Measurements from ENCODE around the gene KRT222. TPM values are rescaled to one million over a fixed set of nuclear protein-coding genes. Genes with fewer than 3 reads are reported as not detected.

The KRT222 gene
- total RNA-seq, 6 experiments from 2014 or later: 1.2 to 3.2 (median 1.9) TPM

- Histone ChIP-seq H3K27me3 (no peaks in the 10 kb centered on the region), H3K4me1 (peaks cover 0 to 14% (median 0%) of the 10 kb centered on the region in 4 donors), H3K4me3 (no peak overlapping the region), H3K36me3 (no peaks in the 10 kb centered on the region), H3K27ac (no peak overlapping the region), H3K9me3 (no peaks in the 10 kb centered on the region)
- TF ChIP-seq, protein P1, sequence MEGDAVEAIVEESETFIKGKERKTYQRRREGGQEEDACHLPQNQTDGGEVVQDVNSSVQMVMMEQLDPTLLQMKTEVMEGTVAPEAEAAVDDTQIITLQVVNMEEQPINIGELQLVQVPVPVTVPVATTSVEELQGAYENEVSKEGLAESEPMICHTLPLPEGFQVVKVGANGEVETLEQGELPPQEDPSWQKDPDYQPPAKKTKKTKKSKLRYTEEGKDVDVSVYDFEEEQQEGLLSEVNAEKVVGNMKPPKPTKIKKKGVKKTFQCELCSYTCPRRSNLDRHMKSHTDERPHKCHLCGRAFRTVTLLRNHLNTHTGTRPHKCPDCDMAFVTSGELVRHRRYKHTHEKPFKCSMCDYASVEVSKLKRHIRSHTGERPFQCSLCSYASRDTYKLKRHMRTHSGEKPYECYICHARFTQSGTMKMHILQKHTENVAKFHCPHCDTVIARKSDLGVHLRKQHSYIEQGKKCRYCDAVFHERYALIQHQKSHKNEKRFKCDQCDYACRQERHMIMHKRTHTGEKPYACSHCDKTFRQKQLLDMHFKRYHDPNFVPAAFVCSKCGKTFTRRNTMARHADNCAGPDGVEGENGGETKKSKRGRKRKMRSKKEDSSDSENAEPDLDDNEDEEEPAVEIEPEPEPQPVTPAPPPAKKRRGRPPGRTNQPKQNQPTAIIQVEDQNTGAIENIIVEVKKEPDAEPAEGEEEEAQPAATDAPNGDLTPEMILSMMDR (IDR thresholded peaks at IDR 0.05): no peak
- TF ChIP-seq POLR2A (IDR thresholded peaks at IDR 0.05): no peak
- no peak for ATAC-seq
- no peak for DNase-seq
- 58% methylated on average over 4 of the region's 4 CpGs for WGBS (ENCODE audit: insufficient coverage, low coverage, low lambda C conversion rate, missing lambda C conversion rate)
- intact Hi-C loops (cut with DNase I): no loop called here
Observed at GRCh38 chr17:40678902-40679522, 14.0 kb upstream of the KRT222 start.

DNA sequence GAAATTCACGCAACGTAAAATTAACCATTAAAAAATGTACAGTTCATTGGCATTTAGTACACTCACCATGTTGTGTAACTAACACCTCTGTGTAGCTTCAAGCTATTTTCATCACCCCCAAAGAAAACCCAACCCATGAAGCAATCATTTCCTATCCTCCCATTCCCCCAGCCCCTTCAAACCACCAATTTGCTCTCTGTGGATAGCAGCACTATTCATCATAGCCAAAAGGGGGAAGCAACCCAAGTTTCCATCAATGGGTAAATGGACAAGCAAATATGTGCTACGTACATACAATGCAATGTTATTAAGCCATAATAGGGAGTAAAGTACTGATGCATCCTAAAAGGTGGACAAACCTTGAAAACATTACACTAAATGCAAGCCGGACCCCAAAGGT, 10.9 kb upstream of the KRT222 start:
- ATAC-seq (no peak), DNase-seq (no peak)
- H3K27ac ChIP-seq: no peak overlapping the region

GRCh38 chr17:40672654-40673053, 7.7 kb upstream of the KRT222 start:
- no peak overlapping the region for H3K4me3 ChIP-seq
- no peaks in the 10 kb centered on the region for H3K36me3 ChIP-seq
- DNase-seq (no peak), ATAC-seq (no peak)
- TF ChIP-seq, protein P1 (IDR thresholded peaks at IDR 0.05): no peak
- TF ChIP-seq POLR2A (IDR thresholded peaks at IDR 0.05): no peak
- WGBS (ENCODE audit: insufficient coverage, low coverage, low lambda C conversion rate, missing lambda C conversion rate): 87% methylated on average over 2 of the region's 2 CpGs
- no peak overlapping the region for H3K27ac ChIP-seq
- no peaks in the 10 kb centered on the region for H3K4me1 ChIP-seq
- intact Hi-C loops (cut with DNase I): no loop called here
- no peaks in the 10 kb centered on the region for H3K9me3 ChIP-seq
- H3K27me3 ChIP-seq: no peaks in the 10 kb centered on the region

More for the DNA sequence above, 10.9 kb upstream of the KRT222 start:
- Histone ChIP-seq H3K27me3 (no peaks in the 10 kb centered on the region), H3K9me3 (no peaks in the 10 kb centered on the region), H3K4me3 (no peak overlapping the region), H3K4me1 (peaks cover 0 to 2% (median 0%) of the 10 kb centered on the region in 4 donors), H3K36me3 (no peaks in the 10 kb centered on the region)
- intact Hi-C loops (cut with DNase I): no loop called here
- 80% methylated on average over 4 of the region's 4 CpGs for WGBS (ENCODE audit: insufficient coverage, low coverage, low lambda C conversion rate, missing lambda C conversion rate)
- TF ChIP-seq POLR2A (IDR thresholded peaks at IDR 0.05): no peak
- TF ChIP-seq, protein P1 (IDR thresholded peaks at IDR 0.05): no peak

GRCh38 chr17:40671282-40671681, 6.3 kb upstream of the KRT222 start:
- H3K9me3 ChIP-seq: no peaks in the 10 kb centered on the region
- H3K27me3 ChIP-seq: no peaks in the 10 kb centered on the region
- intact Hi-C loops (cut with DNase I): no loop called here
- H3K4me3 ChIP-seq: no peak overlapping the region
- no peak overlapping the region for H3K27ac ChIP-seq
- H3K36me3 ChIP-seq: no peaks in the 10 kb centered on the region
- peak; percentile 61 to 95 (median 80) for ATAC-seq
- peaks cover 0 to 6% (median 0%) of the 10 kb centered on the region in 4 donors for H3K4me1 ChIP-seq
- WGBS (ENCODE audit: insufficient coverage, low coverage, low lambda C conversion rate, missing lambda C conversion rate): 33% methylated on average over 4 of the region's 4 CpGs
- DNase-seq: no peak
- no peak for TF ChIP-seq POLR2A (IDR thresholded peaks at IDR 0.05)
- TF ChIP-seq, protein P1 (IDR thresholded peaks at IDR 0.05): no peak

All from right lobe of liver (tissue), 6 donors.